NCI-H128 (cell line): Measurements from ENCODE around the gene ADM.

Source experiments
- DNase-seq: peaks from one replicate; lab custom pipeline; 2025; ENCODE audit not compliant: unreplicated experiment; lab: John Stamatoyannopoulos, UW

ADM gene

DNA sequence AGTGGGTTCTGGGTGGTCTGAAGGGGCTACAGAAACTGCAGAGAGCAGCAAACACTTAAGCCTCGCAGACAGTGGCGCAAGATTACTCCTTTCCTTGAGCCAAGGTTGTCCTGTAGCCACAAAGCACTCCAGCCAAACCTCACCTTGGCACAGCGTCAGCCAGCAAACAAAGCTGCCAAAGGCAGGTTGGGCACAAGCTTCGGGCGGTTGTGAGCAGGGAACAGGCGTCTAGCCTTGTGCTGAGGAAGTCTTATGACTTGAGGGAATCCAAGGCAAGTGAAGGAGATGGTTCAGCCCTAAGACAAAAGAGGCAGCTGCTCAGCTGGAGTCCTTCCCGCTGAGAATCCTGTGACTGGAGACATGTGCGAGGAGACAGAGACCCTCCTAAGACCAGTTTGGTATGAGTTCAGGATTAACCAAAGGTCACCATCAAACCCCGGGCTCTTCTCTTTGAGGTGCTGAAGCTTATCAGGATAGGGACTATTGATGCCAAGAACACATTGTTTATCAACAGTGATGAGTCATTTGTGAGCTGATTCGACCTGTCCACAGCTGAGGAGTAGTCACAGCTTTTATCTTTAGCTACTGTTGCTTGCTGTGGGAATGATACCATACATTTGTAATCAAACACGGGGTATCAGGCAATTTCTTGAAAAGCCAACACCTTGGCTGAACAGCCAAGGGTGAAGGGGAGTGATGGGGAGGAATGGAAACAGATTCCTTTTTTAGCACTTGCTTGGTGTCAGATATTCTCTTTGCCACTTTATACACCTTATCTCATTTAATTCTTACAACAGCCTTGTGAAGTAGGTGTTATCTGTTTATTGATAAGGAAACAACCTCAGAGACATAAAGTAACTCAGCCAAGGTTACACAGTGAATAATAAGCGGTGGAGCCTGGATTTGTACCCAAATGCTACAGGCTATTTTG is 4.6 kb downstream of the ADM start:
- no peak for DNase-seq

DNA sequence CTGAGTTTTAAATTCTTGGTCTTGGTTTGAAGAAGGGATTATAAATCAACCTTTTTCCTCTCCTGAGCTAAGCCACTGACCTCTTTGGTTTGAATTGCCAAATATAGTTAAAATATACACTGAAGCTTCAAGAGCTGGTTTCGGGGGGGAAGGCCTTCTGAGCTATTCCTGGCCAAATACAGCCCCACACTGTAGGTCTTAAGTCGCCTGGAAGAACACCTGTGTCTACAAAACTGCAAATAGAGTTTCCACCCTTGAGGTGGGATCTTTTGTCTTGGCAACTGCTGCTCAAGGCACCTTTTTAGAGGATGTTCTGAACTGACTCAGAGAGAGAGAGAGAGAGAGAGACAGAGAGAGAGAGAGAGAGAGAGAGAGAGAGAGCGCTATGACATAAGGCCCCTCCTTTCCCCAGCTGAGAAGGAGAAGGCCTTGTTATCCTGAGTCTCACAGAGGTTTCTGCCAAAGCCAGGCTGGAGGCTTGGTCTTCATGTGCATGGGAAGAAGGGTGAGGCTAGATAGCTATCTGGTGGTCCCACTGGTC is 5.5 kb downstream of the ADM start:
- DNase-seq = no peak

DNA sequence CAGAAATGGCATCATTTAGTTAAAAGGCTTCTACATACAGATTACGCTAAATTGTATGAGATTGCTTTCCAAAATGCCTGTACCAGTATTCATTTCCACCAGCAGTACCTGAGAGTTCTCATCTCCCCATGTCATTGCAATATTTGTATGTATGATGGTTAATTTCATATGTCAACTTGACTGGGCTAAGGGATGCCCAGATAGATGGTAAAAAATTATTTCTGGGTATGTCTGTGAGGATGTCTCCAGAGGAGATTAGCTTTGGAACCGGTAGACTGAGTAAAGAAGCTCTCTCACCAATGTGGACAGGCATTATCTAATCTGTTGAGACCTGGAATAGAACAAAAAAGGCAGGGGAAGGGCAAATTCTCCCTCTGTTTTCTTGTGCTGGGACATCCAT is 6.9 kb downstream of the ADM start:
- DNase-seq = no peak

DNA sequence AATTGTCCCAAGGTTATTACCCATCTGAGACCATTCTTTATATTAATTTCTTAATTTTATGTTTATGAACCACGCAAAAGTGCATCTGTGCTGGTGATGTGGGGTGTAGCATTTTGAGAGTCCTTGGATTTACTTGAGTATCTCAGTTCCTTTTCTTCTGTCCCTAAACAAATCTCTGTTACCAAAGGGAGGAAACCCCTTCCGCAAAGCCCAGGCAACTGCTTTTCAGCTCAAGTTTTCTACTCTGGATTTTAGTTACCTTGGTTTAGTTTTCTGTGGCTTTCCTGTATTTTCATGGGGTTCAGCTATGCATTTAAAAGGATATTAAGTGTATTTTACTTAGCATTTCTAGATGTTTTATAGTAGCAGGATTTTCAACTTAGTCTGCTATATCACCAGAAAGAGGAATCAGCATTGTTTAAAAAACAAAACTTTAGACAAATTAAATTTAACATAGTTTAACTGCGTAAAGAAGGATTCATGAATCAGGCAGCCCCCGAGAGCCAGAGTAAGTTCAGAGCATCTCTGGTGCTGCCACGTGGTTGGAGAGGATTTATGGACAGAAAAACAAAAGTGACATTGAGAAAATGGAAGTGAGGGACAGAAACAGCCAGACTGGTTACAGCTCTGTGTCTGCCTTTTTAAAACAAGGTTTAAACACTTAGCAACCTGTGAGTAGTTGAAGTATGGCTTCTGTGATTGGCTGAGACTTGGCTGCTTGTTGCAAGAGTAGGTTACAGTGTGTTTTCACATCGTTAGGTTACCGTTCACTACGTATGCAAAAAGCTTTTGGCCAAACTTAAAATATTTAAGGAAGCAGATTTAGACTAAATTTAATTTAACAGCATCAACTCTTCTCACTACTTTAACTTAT is 9.6 kb downstream of the ADM start:
- no peak for DNase-seq

DNA sequence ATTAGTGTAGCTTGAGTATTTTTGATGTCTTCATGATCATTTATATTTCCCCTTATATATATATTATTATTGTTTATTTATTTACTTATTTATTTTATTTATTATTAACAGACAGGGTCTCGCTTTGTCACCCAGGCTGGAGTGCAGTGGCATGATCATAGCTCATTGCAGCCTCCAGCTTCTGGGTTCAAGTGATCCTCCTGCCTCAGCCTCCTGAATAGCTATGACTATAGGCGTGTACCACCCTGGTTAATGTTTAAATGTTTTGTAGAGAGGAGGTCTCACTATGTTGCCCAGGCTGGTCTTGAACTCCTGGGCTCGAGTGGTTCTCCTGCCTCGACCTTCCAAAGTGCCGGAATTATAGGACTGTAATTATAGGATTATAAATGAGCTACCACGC is 10.2 kb downstream of the ADM start:
- no peak for DNase-seq

DNA sequence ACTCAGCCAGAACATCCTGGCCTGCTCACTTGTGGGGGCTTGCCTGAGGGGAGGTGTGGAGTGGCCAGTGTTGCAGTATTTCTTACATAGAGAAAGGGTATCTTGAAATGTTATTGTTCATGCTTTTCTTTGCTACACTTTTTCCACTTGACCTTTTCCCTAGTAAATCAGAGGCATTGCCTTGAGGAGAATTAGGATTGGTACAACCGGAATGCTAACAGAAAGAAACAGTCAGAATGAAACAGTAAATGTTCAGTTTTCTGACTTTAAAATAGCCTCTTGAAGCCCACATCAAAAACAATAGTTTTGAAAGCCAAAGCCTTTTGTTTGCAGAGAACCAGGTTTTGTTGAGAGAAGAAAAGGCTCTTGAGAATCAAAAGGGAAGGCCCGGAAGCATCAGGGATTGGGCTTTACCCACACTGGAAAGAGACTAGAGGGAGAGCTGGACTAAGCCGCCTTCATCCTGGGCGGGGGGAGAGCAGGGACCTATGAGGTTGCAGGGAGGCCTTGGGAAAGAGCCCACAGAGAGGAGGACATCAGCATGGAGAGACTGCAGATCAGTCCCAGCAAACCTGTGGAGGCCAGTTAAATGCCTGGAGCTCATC is 12.4 kb downstream of the ADM start:
- no peak for DNase-seq

DNA sequence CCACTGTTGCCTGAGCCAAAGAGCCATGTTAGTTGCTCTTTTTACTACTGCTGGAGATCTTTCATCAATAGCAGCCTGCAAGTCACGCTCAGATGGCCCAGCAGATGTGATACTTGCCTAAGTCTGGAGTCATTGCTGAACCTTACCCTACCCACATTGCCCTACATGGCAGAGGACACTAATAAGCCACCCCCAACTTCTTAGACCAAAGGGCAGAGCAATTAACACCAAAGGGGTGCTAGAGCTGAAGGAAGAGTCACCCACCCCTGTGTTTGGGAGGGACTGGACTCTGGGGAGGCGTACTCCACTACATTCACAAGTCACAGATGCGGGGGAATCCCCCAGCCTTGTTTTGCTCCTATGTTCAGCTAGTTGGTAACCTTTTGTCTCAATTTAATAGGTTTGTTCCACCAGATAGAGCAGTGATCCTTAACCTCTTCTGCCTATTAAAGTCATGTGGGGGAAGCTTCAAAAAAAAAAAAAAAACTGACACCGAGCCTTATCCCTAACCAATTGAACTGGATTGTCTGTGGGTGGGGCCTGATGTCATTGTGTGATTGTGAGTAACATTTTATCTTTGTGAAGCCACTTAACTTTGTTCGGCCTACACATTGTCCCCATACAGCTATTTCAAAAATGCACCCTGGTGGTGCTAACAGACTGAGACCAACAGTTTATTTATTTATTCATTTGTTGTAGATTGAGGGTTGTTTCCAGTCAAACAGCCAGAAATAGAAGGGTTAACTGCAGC is 13.1 kb downstream of the ADM start:
- no peak for DNase-seq

DNA sequence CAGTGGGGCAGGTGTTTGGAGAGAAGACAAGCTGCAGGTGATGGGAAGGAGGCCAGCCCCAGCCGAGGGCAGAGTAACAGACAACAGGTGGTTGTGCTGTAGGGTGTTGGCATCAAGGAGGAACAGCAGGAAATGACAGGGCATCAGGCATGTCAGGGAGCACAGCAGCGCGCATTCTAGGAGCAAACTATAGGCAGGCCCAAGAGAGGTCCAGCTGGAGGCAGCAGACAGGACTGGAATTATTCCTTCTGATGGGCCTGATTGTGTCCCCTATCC is 13.6 kb downstream of the ADM start:
- no peak for DNase-seq

DNA sequence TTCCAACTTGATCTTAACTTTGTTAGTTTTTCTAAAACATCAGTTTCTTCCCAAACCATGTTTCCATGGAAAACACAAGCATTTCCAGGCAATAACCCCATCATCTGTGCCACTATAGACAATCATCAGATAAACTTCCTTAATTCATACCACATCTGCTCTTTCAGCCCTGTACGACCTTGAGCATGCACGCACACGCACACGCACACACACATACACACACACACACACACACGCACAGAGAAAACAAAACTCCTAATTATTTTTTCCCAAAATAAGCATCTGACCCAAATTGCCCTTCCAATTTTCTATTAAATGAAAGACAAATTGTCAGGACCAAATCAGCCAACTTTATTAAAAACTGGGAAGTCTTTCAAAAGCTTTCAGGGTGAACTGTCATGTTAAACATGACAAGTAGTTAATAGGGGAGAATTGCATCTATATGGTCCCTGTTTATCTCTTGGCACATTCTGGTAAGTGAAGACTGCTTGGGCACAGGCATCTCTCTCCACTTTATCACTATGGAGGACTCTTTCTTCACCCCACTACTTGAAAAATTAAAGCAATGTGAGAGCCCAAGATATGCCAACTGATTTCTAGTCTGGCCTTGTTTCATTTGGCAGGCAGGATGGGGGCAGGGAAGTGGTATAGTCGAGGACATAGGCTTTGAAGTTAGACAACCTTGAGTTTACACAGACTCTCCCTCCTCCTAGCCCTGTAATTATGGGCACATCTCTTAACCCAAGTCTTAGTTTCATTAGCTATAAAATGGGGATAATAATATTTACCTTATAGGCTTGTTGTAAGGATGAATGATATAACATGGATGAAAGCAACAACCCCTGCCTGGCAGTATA is 15.1 kb downstream of the ADM start:
- no peak for DNase-seq

DNA sequence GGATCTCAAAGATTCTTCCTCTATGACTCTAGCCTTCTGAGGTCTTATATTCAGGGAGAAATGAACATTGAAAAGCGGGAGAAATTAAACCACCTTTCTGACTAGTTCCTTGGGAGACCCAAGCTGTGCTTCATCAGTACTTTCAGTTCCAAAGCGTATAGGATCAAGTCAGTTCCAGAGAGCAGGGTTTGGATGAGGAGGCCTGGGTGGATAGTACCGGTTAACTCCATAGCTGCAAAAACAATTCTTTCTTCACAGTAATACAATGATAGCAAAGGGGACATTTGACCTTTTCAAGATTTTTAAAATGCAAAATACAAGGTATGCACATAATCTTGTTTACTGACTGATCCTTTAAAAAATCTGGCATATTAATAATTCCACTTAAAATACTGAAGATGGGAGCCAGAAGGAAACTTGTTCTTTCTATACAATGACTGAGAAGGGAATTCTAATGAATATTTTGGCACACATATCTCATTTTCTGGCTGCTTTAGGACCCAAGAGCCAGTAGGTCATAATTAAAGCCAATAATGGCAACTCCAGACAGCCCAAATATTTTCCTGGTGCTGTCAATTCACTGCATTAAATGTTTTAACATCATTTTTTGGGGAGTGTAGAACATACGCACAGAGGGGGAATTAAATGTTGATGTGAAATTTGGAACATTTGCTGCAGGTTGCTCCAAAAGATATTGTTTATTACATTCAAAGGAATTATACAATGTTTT is 16.0 kb downstream of the ADM start:
- DNase-seq = no peak

DNA sequence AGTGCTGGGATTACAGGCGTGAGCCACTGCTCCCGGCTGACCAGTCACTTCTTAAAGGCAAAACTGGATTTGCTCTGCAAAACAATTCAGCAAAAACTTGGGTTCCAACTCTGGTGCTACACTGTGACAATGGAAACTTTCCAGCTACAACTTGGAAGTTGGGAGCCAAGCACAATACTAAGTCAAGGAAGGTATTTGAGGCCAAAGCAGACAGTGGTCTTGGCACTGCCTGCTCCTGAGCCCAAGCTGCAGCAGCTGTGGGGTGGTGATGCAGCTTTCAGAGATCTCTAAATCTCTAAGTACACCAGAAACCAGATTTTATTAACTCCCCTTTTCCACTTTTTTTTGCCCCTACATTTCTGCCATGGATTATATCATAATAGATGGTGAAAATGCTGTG is 17.5 kb downstream of the ADM start:
- DNase-seq = no peak

DNA sequence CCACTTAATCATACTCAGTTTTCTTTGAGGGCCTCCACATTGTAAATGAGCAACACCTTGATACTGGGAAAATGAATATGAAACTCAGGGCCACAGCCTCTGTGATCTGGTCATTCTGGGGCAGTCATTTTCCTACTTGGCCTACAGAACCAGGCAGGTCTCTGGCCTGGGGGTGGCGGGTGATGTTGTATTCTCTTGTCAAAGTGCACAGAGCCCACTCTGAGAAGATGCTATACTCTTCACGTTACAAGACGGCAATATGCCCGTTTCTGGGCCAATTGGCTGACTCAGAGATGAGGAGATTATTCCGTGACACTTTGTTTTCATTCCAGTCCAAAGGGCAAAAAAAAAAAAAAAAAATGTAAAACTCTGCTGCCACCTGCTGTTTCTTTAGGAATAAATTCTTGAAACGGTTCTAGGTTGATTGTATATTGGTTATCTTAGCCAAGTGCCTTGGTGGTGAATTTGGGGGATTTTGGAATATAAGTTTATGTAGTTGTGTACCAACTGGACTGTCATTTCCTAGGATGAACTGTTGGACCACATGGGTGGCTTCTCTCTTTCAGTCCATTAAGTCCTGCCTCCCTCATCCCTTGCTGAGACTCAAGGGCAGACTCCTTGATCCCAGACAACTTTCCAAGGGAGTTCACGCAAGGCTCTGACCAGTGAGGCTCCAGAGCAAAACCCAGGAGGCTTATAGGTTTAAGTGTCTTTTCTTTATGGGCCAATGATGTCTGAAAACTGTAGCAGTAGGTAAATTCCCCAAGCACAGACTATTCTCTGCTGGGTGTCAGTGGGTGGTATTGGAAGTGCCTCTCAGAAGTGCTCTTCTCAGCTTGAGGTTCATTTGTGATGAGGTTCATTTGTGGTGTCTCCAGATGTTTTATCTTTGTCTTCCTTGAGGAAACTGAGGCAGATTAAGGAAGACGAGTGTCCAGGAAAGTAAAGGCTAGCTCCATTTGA is 18.2 kb downstream of the ADM start:
- no peak for DNase-seq

DNA sequence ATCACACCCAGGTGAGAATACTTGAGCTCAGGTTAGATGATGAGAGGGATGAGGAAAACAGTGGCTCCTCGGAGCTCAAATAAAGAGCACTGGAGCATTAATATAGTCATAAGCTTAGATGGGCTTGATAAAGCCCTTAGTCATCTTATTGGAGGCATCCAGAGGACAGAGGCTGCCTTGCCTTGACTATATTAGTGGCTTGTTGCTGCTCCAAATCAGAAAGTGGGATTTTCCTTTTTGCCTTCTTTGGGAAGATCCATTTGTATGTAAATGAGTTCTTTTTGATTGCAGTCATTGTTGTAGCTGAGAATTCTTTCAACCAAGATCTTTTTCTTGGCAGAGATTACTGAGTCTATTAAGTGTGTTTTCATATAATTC is 18.9 kb downstream of the ADM start:
- DNase-seq = no peak

DNA sequence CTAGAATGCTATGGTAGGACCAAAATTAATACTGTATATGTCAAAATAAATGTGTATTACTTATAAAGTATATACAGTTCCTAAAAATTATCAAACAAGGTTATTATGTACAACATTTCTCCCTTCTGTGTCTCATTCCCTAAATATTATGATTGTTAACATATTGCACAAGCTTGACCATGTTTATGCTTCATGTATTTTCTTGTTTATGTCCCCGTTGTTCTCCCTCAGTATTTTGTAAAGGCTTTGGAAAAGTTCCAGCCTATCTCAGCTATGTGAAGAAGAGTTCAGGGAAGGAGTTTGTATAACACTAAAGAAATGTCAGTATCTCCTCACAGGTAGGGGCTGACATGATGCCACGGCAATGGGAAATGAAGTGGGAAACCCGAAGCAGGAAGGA is 19.6 kb downstream of the ADM start:
- DNase-seq = no peak

DNA sequence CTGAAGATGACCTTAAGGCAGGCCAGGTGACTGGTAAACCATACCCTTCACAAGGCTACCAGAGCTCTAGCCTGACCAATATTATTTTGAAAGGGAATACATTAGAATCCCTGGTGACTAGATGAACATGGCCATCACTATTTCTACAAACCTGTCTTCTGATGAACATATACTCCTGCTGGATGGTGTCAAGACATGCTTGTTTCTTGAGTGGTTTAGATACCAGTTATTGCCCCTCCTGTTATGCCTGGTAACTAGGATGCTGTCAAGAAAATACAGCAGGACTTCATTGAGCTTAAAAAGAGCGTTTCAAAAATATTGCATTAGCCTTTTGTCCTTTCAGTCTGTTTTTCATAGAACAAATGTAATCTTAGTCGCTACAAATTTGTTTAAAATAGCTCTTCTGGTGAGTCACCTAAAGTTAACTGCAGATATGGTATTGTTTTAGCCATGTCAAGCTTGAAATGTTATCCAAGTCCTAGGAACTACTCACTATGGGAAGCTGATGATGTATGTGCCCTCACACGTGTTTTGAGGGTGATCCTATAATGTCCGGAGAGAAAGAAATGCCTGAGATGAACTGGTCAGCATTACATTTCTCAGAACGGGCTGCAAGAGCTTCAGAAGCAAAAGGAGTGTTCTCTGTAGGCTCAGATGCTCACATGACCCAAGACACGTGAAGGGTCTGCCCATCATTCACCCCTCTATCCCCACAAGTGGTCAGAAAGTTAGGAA is 20.6 kb downstream of the ADM start:
- DNase-seq = no peak

DNA sequence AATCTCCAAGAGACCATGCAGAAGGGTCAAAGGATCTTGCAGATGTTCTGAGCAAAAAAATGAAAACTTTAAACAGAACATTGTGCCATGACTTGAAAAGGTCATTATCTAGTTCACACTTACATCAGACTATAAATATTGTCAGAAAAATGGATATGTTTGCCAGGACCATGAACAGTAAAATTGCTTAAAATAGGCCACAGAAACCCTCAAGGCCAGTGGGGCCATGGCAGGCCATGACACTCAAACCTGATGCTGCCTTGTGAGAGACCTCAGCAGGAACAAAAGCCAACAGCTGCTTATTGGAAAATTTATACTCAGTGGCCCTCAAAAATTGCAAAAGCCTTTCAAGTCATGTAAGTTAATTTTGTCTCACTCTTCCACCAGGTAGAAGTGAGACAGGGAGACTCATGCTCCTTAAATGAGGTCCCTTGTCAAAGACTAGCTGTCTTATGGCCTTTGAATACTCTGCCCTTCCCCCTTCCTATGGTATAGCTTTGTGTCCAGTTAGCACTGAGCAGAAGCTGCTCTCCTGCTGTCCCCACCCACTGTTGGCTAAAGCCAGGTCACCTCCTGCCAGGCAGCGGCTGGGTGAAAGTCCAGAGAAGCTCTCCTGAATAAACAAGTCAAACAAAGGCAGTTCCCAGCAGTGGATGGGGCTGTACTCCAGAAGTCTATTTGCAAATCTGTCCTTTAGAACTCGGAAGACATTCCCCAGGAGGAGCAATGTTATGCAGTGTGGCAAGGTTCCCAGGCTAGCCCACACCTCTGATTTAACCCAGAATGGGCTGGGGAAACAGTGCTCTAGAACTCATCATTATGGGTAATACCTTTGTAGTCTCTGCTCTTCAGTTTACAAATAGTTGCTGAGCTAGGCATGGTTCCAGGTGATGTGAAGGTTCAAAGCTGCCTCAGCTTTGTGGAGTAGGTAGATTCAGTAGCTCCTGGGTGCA is 21.4 kb downstream of the ADM start:
- DNase-seq = no peak

DNA sequence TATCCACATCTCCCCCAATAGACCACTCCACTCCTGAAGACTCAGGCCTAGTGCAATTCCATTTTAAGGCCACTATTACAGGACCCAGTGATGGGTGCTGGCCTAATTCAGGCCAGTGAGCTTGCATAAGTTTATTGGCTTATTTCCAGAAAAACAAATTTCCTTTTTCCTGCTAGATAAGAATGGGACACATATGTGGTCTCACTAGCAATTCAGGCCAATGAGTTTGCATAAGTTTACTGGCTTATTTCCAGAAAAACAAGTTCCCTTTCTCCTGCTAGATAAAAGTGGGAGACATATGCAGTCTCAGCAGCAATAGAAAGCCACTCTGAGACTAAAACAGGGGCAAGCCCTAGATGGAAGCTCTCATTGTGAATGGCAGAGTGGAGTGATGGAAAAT is 22.4 kb downstream of the ADM start:
- no peak for DNase-seq
